HEK293 (cell line): Measurements from ENCODE around the gene AP5S1.

Experiments
- CTCF ChIA-PET: fragments of 350-600 bp; formaldehyde crosslinking; extraction: SDS; loops from one replicate; lab custom pipeline; 2021; ENCODE audit warnings: antibody characterized with exemption; lab: Yijun Ruan, JAX
- POLR2A ChIA-PET: fragments of 300-600 bp; formaldehyde crosslinking; extraction: SDS; loops from one replicate; lab custom pipeline; 2020; ENCODE audit warnings: antibody characterized with exemption, inconsistent platforms; lab: Yijun Ruan, JAX
- H3K27ac ChIP-seq: fragments of 200-500 bp; sonication (Bioruptor generic); 2 replicates; pipeline ENCODE4 v1.5.1; 2014; ENCODE audit warnings: low read depth, low read length, control low read depth, inconsistent platforms; ENCODE audit errors: extremely low read depth
- H3K36me3 ChIP-seq, 2 experiments: fragments of 200-500 bp in 1 of 2; sonication (Bioruptor generic) in 1 of 2; 1 replicate in 1 of 2; 2 replicates in 1 of 2; pipeline ENCODE4 v1.5.1; 2014 to 2017; ENCODE audit warnings: inconsistent platforms in 2 of 2, low read length in 2 of 2; ENCODE audit not compliant: control insufficient read depth in 2 of 2, insufficient read depth in 1 of 2
- H3K4me1 ChIP-seq: fragments of 200-500 bp; sonication (Bioruptor generic); 2 replicates; pipeline ENCODE4 v1.5.1; 2014; ENCODE audit warnings: mild to moderate bottlenecking, low read length, inconsistent platforms; ENCODE audit not compliant: control insufficient read depth, insufficient read depth
- H3K4me3 ChIP-seq: 2 replicates; pipeline ENCODE4 v1.5.1; 2011; ENCODE audit warnings: low read depth, mild to moderate bottlenecking, control low read depth, low read length, moderate library complexity
- H3K9me3 ChIP-seq: fragments of 200-500 bp; sonication (Bioruptor generic); 2 replicates; pipeline ENCODE4 v1.5.1; 2014; ENCODE audit warnings: low read depth, low read length, inconsistent platforms; ENCODE audit not compliant: control insufficient read depth, insufficient read depth
- GLI2 ChIP-seq: fragments of 450-650 bp; formaldehyde crosslinking; IDR thresholded peaks from 2 replicates; pipeline ENCODE4; 2017; ENCODE audit warnings: missing biosample characterization, missing genetic modification characterization, low read depth, borderline replicate concordance
- INSM2 ChIP-seq: fragments of 450-650 bp; formaldehyde crosslinking; IDR thresholded peaks from 2 replicates; pipeline ENCODE4 v1.5.1; 2016; ENCODE audit warnings: missing biosample characterization, missing genetic modification characterization
- KLF8 ChIP-seq: fragments of 450-650 bp; formaldehyde crosslinking; IDR thresholded peaks from 2 replicates; pipeline ENCODE4 v1.5.1; 2016; ENCODE audit warnings: missing biosample characterization, missing genetic modification characterization
- MYNN ChIP-seq: fragments of 450-650 bp; formaldehyde crosslinking; IDR thresholded peaks from 2 replicates; pipeline ENCODE4 v1.5.1; 2016; ENCODE audit warnings: missing biosample characterization, missing genetic modification characterization, borderline replicate concordance
- OVOL3 ChIP-seq: fragments of 450-650 bp; formaldehyde crosslinking; IDR thresholded peaks from 2 replicates; pipeline ENCODE4 v1.5.1; 2016; ENCODE audit warnings: missing biosample characterization, missing genetic modification characterization
- ZBTB20 ChIP-seq: fragments of 450-650 bp; formaldehyde crosslinking; IDR thresholded peaks from 2 replicates; pipeline ENCODE4 v1.5.1; 2016; ENCODE audit warnings: missing biosample characterization, missing genetic modification characterization
- ZBTB8A ChIP-seq: fragments of 450-650 bp; formaldehyde crosslinking; IDR thresholded peaks from 2 replicates; pipeline ENCODE4 v1.5.1; 2016; ENCODE audit warnings: missing biosample characterization, missing genetic modification characterization
- ZNF114 ChIP-seq: fragments of 450-650 bp; formaldehyde crosslinking; IDR thresholded peaks from 2 replicates; pipeline ENCODE4 v1.5.0; 2017; ENCODE audit warnings: missing biosample characterization, missing genetic modification characterization
- ZNF132 ChIP-seq: fragments of 450-650 bp; formaldehyde crosslinking; IDR thresholded peaks from 2 replicates; pipeline ENCODE4 v1.5.1; 2017; ENCODE audit warnings: missing biosample characterization, missing genetic modification characterization, borderline replicate concordance
- ZNF140 ChIP-seq: fragments of 450-650 bp; formaldehyde crosslinking; IDR thresholded peaks from 2 replicates; pipeline ENCODE4 v1.5.1; 2016; ENCODE audit warnings: missing biosample characterization, missing genetic modification characterization
- ZNF146 ChIP-seq: fragments of 450-650 bp; formaldehyde crosslinking; IDR thresholded peaks from 2 replicates; pipeline ENCODE4 v1.5.1; 2016; ENCODE audit warnings: missing biosample characterization, missing genetic modification characterization
- ZNF155 ChIP-seq: fragments of 450-650 bp; formaldehyde crosslinking; IDR thresholded peaks from 2 replicates; pipeline ENCODE4 v1.5.1; 2016; ENCODE audit warnings: missing biosample characterization, missing genetic modification characterization
- ZNF214 ChIP-seq: fragments of 450-650 bp; formaldehyde crosslinking; IDR thresholded peaks from 2 replicates; pipeline ENCODE4 v1.5.1; 2017; ENCODE audit warnings: missing biosample characterization, mild to moderate bottlenecking, missing genetic modification characterization, borderline replicate concordance
- ZNF223 ChIP-seq: fragments of 450-650 bp; formaldehyde crosslinking; IDR thresholded peaks from 2 replicates; pipeline ENCODE4 v1.5.1; 2016; ENCODE audit warnings: missing biosample characterization, missing genetic modification characterization
- ZNF391 ChIP-seq: fragments of 450-650 bp; formaldehyde crosslinking; IDR thresholded peaks from 2 replicates; pipeline ENCODE4 v1.5.1; 2016; ENCODE audit warnings: low read depth, missing biosample characterization, missing genetic modification characterization, borderline replicate concordance
- ZNF423 ChIP-seq: fragments of 450-650 bp; formaldehyde crosslinking; IDR thresholded peaks from 2 replicates; pipeline ENCODE4 v1.5.1; 2016; ENCODE audit warnings: missing biosample characterization, missing genetic modification characterization
- TF ChIP-seq, protein P1 (sequence below): fragments of 450-650 bp; formaldehyde crosslinking; IDR thresholded peaks from 2 replicates; pipeline ENCODE4 v1.5.1; 2017; ENCODE audit warnings: missing biosample characterization, missing genetic modification characterization
- TF ChIP-seq, protein P2 (sequence below): fragments of 450-650 bp; formaldehyde crosslinking; IDR thresholded peaks from 2 replicates; pipeline ENCODE4 v1.5.1; 2017; ENCODE audit warnings: missing biosample characterization, missing genetic modification characterization
- TF ChIP-seq, protein P3 (sequence below): fragments of 450-650 bp; formaldehyde crosslinking; IDR thresholded peaks from 2 replicates; pipeline ENCODE4 v1.5.1; 2016; ENCODE audit warnings: missing biosample characterization, missing genetic modification characterization
- TF ChIP-seq, protein P4 (sequence below): fragments of 450-650 bp; formaldehyde crosslinking; IDR thresholded peaks from 2 replicates; pipeline ENCODE4 v1.5.1; 2016; ENCODE audit warnings: missing biosample characterization, missing genetic modification characterization

Gene AP5S1

GRCh38 chr20:3875378-3875974, 55.1 kb downstream of the AP5S1 start:
- CTCF ChIA-PET: interaction anchor here (0.5 to 1.2 kb wide), 4 partner anchors 105 to 201 kb away, joined by 3 read pairs; no protein-coding TSS in a partner anchor

GRCh38 chr20:3876000-3876399, 55.7 kb downstream of the AP5S1 start:
- CTCF ChIA-PET: interaction anchor here (0.6 to 1.2 kb wide), 3 partner anchors 21 to 196 kb away, joined by 3 read pairs; no protein-coding TSS in a partner anchor
- Histone ChIP-seq H3K36me3 (peaks cover 13 to 28% of the 10 kb centered on the region in 2 experiments; a peak in 2 of 3 replicates), H3K27ac (no peak overlapping the region)

More at GRCh38 chr20:3875378-3875974, 55.1 kb downstream of the AP5S1 start:
- H3K27ac ChIP-seq: no peak overlapping the region
- H3K36me3 ChIP-seq: peaks cover 13 to 28% of the 10 kb centered on the region in 2 experiments; a peak in 2 of 3 replicates
- no peak overlapping the region for H3K4me3 ChIP-seq
- H3K9me3 ChIP-seq: no peaks in the 10 kb centered on the region
- TF ChIP-seq GLI2 (tag by site-specific recombination) (no peak), INSM2 (no peak), ZNF140 (tag by site-specific recombination) (no peak), ZNF391 (tag by site-specific recombination) (no peak), ZNF423 (no peak), ZBTB20 (tag by site-specific recombination) (no peak), ZNF223 (no peak), ZNF146 (tag by site-specific recombination) (no peak), KLF8 (tag by site-specific recombination) (no peak), ZNF114 (tag by site-specific recombination) (no peak), ZNF132 (tag by site-specific recombination) (no peak), ZBTB8A (tag by site-specific recombination) (no peak), ZNF214 (tag by site-specific recombination) (no peak), MYNN (tag by site-specific recombination) (no peak), ZNF155 (tag by site-specific recombination) (no peak)
- TF ChIP-seq, protein P1, sequence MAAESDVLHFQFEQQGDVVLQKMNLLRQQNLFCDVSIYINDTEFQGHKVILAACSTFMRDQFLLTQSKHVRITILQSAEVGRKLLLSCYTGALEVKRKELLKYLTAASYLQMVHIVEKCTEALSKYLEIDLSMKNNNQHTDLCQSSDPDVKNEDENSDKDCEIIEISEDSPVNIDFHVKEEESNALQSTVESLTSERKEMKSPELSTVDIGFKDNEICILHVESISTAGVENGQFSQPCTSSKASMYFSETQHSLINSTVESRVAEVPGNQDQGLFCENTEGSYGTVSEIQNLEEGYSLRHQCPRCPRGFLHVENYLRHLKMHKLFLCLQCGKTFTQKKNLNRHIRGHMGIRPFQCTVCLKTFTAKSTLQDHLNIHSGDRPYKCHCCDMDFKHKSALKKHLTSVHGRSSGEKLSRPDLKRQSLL (tag by site-specific recombination): no peak
- TF ChIP-seq, protein P2, sequence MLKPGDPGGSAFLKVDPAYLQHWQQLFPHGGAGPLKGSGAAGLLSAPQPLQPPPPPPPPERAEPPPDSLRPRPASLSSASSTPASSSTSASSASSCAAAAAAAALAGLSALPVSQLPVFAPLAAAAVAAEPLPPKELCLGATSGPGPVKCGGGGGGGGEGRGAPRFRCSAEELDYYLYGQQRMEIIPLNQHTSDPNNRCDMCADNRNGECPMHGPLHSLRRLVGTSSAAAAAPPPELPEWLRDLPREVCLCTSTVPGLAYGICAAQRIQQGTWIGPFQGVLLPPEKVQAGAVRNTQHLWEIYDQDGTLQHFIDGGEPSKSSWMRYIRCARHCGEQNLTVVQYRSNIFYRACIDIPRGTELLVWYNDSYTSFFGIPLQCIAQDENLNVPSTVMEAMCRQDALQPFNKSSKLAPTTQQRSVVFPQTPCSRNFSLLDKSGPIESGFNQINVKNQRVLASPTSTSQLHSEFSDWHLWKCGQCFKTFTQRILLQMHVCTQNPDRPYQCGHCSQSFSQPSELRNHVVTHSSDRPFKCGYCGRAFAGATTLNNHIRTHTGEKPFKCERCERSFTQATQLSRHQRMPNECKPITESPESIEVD: no peak
- TF ChIP-seq, protein P3, sequence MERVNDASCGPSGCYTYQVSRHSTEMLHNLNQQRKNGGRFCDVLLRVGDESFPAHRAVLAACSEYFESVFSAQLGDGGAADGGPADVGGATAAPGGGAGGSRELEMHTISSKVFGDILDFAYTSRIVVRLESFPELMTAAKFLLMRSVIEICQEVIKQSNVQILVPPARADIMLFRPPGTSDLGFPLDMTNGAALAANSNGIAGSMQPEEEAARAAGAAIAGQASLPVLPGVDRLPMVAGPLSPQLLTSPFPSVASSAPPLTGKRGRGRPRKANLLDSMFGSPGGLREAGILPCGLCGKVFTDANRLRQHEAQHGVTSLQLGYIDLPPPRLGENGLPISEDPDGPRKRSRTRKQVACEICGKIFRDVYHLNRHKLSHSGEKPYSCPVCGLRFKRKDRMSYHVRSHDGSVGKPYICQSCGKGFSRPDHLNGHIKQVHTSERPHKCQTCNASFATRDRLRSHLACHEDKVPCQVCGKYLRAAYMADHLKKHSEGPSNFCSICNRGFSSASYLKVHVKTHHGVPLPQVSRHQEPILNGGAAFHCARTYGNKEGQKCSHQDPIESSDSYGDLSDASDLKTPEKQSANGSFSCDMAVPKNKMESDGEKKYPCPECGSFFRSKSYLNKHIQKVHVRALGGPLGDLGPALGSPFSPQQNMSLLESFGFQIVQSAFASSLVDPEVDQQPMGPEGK (tag by site-specific recombination): no peak
- no peaks in the 10 kb centered on the region; the same call in 1 of the 2 replicates for H3K4me1 ChIP-seq
- POLR2A ChIA-PET: interaction anchor here (0.7 to 2.3 kb wide), 5 partner anchors 8 to 830 kb away, joined by 3 to 7 read pairs (median 3); partner anchors contain the start of gene SPEF1

More at GRCh38 chr20:3876000-3876399, 55.7 kb downstream of the AP5S1 start:
- Histone ChIP-seq H3K4me1 (no peaks in the 10 kb centered on the region; the same call in 1 of the 2 replicates), H3K4me3 (no peak overlapping the region)
- TF ChIP-seq, protein P4, sequence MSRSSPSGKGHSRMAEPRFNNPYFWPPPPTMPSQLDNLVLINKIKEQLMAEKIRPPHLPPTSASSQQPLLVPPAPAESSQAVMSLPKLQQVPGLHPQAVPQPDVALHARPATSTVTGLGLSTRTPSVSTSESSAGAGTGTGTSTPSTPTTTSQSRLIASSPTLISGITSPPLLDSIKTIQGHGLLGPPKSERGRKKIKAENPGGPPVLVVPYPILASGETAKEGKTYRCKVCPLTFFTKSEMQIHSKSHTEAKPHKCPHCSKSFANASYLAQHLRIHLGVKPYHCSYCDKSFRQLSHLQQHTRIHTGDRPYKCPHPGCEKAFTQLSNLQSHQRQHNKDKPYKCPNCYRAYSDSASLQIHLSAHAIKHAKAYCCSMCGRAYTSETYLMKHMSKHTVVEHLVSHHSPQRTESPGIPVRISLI (tag by site-specific recombination): 0 out of 2 replicates have a peak, but pooled peaks have one; percentile 14
- no peak for TF ChIP-seq OVOL3 (tag by site-specific recombination)
- TF ChIP-seq, all 188 proteins: peak for 1
- no peaks in the 10 kb centered on the region for H3K9me3 ChIP-seq
- POLR2A ChIA-PET: interaction anchor here (0.7 to 2.3 kb wide), 4 partner anchors 9 to 829 kb away, joined by 3 to 7 read pairs (median 3); no protein-coding TSS in a partner anchor
